ENCODE results near the gene NFKBIE.

Gene NFKBIE

DNA sequence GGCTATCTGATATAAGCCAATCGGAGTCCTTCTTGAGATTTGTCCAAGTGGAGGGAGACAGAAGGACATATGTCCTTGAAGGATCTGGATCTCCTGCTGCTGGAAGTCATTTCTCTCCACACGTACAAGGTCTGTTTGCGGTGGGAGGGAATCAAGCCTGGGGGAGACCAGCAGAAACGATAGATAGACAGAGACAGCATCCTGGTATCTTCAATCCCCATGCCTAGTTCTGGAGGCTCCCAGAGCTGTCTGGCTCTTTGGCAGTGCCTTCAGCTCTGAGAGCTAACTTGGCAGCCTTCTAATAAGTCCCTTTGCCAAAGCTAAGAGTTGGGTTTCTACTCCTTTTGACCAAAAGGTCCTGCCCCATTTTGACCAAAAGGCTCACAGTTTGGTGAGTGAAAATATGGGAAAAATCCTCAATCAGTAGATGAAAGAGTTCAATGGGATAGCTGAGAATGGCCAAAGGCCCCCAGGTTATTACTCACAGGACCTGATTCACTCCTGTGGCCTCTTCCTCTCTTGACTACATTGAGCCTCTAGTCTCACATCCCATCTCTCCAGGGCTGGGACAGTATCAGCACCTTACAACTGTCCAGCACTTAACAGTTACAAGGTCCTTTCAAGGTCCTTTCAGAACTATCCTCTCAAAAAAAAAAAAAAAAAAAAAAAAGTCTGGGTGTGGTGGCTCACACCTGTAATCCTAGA is 27.5 kb upstream of the NFKBIE start:
- TF ChIP-seq CTCF (IDR thresholded peaks at IDR 0.05; ENCODE audit: low read depth, low read length), result no peak
- peak; percentile 5 for DNase-seq
- Histone ChIP-seq H3K36me3 (no peaks in the 10 kb centered on the region), H3K4me3 (ENCODE audit: low read depth, low read length) (no peak overlapping the region), H3K27ac (no peak overlapping the region), H3K27me3 (ENCODE audit: insufficient read depth, low read depth, severe bottlenecking) (no peaks in the 10 kb centered on the region), H3K9me3 (ENCODE audit: severe bottlenecking) (no peaks in the 10 kb centered on the region)

GRCh38 chr6:44291841-44292240 is 26.5 kb upstream of the NFKBIE start:
- Histone ChIP-seq H3K27ac (no peak overlapping the region), H3K36me3 (no peaks in the 10 kb centered on the region), H3K9me3 (ENCODE audit: severe bottlenecking) (no peaks in the 10 kb centered on the region), H3K27me3 (ENCODE audit: insufficient read depth, low read depth, severe bottlenecking) (no peaks in the 10 kb centered on the region), H3K4me3 (ENCODE audit: low read depth, low read length) (no peak overlapping the region)
- peak; percentile 19 for DNase-seq
- no peak for TF ChIP-seq CTCF (IDR thresholded peaks at IDR 0.05; ENCODE audit: low read depth, low read length)

DNA sequence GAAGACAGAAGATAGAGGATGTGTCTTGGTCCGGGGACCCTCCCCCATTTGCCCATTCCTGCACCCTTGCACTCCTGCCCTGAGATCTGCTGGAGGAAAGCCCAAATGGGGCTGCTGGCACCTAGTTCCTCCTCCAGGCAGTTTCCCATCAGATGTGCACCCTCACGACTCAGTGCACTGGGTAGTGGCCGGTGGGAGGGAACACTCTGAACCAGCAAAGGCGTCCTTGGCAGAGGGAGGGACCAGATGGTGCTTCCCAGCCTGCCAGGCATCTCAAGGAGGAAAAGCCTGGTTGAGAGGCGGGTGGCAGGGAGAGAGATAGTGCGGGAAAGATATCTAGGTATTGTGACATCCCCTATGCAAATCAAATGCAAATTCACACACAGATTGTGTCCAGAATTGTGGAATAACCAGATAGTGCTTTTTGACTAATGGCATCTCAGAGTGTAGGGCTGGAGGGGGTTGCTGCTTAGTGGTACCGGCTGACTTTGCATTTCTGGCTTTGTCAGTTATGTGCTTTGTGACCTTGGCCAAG is 24.4 kb upstream of the NFKBIE start:
- no peaks in the 10 kb centered on the region for H3K36me3 ChIP-seq
- H3K4me3 ChIP-seq (ENCODE audit: low read depth, low read length), result no peak overlapping the region
- TF ChIP-seq CTCF (IDR thresholded peaks at IDR 0.05; ENCODE audit: low read depth, low read length), result no peak
- no peaks in the 10 kb centered on the region for H3K27me3 ChIP-seq (ENCODE audit: insufficient read depth, low read depth, severe bottlenecking)
- no peaks in the 10 kb centered on the region for H3K9me3 ChIP-seq (ENCODE audit: severe bottlenecking)
- H3K27ac ChIP-seq, result no peak overlapping the region
- no peak for DNase-seq

DNA sequence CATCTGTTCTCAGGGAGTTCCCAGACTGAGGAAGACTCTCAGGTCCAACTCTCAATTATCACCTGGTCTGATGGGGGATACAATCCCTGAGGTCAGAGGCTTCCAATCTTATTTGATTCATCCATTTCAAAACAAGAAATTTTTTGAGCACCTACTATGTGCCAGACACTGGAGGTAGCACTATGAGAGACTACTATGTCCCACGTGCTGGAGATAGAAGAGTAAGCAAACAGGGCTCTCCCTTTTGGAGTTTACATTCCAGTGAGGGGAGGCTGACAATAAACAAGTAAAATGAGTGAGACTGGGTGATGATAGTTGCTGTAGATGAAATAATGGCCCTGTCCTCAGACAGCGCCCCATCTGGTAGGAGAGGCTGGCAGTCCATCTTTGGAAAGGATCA is 21.4 kb upstream of the NFKBIE start:
- H3K36me3 ChIP-seq, result no peaks in the 10 kb centered on the region
- no peak overlapping the region for H3K27ac ChIP-seq
- H3K9me3 ChIP-seq (ENCODE audit: severe bottlenecking), result no peaks in the 10 kb centered on the region
- DNase-seq, result no peak
- TF ChIP-seq CTCF (IDR thresholded peaks at IDR 0.05; ENCODE audit: low read depth, low read length), result no peak
- H3K27me3 ChIP-seq (ENCODE audit: insufficient read depth, low read depth, severe bottlenecking), result no peaks in the 10 kb centered on the region
- H3K4me3 ChIP-seq (ENCODE audit: low read depth, low read length), result no peak overlapping the region

DNA sequence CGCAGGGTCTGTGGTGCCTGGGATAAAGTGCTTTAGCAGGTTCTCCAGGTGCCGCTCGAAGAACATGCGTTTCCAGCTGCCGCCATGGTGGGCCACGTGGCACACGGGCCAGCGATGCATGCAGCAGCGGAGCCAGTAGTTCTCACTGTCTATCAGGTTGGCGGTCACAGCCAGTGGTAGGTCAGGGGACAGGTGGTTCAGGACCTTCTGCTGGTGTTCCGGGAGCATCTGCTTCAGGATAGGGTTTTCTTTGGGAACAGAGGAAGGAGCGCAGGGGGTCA is 20.9 kb upstream of the NFKBIE start:
- H3K9me3 ChIP-seq (ENCODE audit: severe bottlenecking), result no peaks in the 10 kb centered on the region
- TF ChIP-seq CTCF (IDR thresholded peaks at IDR 0.05; ENCODE audit: low read depth, low read length), result no peak
- no peak overlapping the region for H3K4me3 ChIP-seq (ENCODE audit: low read depth, low read length)
- H3K36me3 ChIP-seq, result no peaks in the 10 kb centered on the region
- no peak for DNase-seq
- no peak overlapping the region for H3K27ac ChIP-seq
- no peaks in the 10 kb centered on the region for H3K27me3 ChIP-seq (ENCODE audit: insufficient read depth, low read depth, severe bottlenecking)

Data from WERI-Rb-1 (cell line).